ENCODE measurements around the gene NDUFV1. TPM values are rescaled to one million over a fixed set of nuclear protein-coding genes. Genes with fewer than 3 reads are reported as not detected.
"Not testable (repeated sequence)": the region's sequence is repeated elsewhere in the genome, so short reads cannot be mapped to it uniquely, and the experiment has no call there.

The NDUFV1 gene
- total and polyA plus RNA-seq, 2 donors (not counting 1 experiment from before 2014, with no cell fraction given): 238 to 315 TPM

DNA sequence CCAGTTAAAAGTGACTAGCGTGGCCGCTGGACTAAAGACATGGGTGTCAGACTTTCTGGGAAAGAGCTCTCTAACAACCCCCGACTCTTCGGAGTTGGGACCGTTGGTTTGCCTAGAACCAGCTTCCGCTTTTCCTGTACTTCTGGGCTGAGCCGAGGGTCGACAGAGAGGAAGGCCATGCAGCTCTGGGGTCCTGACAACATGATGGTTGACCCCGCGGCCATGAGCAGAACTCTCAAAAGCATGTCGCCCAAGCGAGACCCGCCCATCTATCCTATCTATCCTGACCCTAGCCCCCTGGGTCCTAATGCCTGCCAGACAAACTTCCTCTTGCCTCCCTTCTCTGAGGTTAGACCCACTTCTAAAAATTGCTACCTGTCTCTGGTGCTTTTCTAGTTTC is 13.9 kb downstream of the NDUFV1 start:
- H3K4me2 ChIP-seq (replicated peaks; ENCODE audit: low read depth, low read length, poor library complexity, severe bottlenecking); H3K36me3 ChIP-seq (replicated peaks in 1 of 2; ENCODE audit: control extremely low read depth in 1 of 2, control insufficient read depth in 1 of 2, extremely low read depth in 1 of 2, insufficient read depth in 2 of 2, low read length in 1 of 2); DNase-seq; H3K9me3 ChIP-seq (ENCODE audit: control extremely low read depth in 1 of 3, control insufficient read depth in 2 of 3, insufficient read depth in 1 of 3, low read length in 2 of 3); intact Hi-C loops (cut with micrococcal nuclease); POLR2A ChIA-PET; CTCF ChIA-PET; H3K27ac ChIP-seq (ENCODE audit: low read length in 2 of 2); H3K27ac Mint-ChIP-seq; H4K20me1 ChIP-seq (ENCODE audit: control insufficient read depth, insufficient read depth, low read length, poor library complexity, severe bottlenecking); H2AFZ ChIP-seq (ENCODE audit: insufficient read depth, low read depth, low read length, poor library complexity, severe bottlenecking); H3K27me3 ChIP-seq (replicated peaks in 1 of 4; ENCODE audit: control extremely low read depth in 1 of 4, control insufficient read depth in 3 of 4, insufficient read depth in 4 of 4, low read length in 3 of 4); H3K9ac ChIP-seq (ENCODE audit: low read length); H3K4me3 ChIP-seq (ENCODE audit: control extremely low read depth in 1 of 5, extremely low read depth in 1 of 5, insufficient read depth in 1 of 5, low read depth in 2 of 5, low read length in 4 of 5); H3K4me1 ChIP-seq (ENCODE audit: control insufficient read depth in 2 of 2, insufficient read depth in 2 of 2, low read length in 2 of 2); H3K4me3 Mint-ChIP-seq; H3K27me3 Mint-ChIP-seq; H3K9me3 Mint-ChIP-seq (ENCODE audit: insufficient read depth); H3K79me2 ChIP-seq (ENCODE audit: control insufficient read depth, insufficient read depth, low read length); ATAC-seq (ENCODE audit: low read depth): not testable (repeated sequence)
- 96% methylated on average over 13 of the region's 13 CpGs for WGBS (ENCODE audit: insufficient coverage)
- peaks cover 15% of the 10 kb centered on the region for H3K4me1 Mint-ChIP-seq

DNA sequence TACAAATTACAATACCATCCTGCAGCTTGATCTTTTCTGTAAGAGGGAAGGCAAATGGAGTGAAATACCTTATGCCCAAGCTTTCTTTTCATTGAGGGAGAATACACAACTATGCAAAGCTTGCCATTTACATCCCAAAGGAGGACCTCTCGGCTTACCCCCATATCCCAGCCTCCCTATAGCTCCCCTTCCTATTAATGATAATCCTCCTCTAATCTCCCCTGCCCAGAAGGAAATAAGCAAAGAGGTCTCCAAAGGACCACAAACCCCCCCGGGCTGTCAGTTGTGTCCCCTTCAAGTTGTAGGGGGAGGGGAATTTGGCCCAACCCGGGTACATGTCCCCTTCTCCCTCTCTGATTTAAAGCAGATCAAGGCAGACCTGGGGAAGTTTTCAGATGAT is 15.2 kb downstream of the NDUFV1 start:
- CTCF ChIA-PET; H3K27me3 ChIP-seq (replicated peaks in 1 of 4; ENCODE audit: control extremely low read depth in 1 of 4, control insufficient read depth in 3 of 4, insufficient read depth in 4 of 4, low read length in 3 of 4); H3K4me3 ChIP-seq (ENCODE audit: control extremely low read depth in 1 of 5, extremely low read depth in 1 of 5, insufficient read depth in 1 of 5, low read depth in 2 of 5, low read length in 4 of 5); H3K4me3 Mint-ChIP-seq; ATAC-seq (ENCODE audit: low read depth); DNase-seq; H3K36me3 ChIP-seq (replicated peaks in 1 of 2; ENCODE audit: control extremely low read depth in 1 of 2, control insufficient read depth in 1 of 2, extremely low read depth in 1 of 2, insufficient read depth in 2 of 2, low read length in 1 of 2); H3K9me3 Mint-ChIP-seq (ENCODE audit: insufficient read depth); POLR2A ChIA-PET; H3K79me2 ChIP-seq (ENCODE audit: control insufficient read depth, insufficient read depth, low read length); H3K27me3 Mint-ChIP-seq; H3K9ac ChIP-seq (ENCODE audit: low read length); H3K4me1 Mint-ChIP-seq; H3K4me1 ChIP-seq (ENCODE audit: control insufficient read depth in 2 of 2, insufficient read depth in 2 of 2, low read length in 2 of 2); intact Hi-C loops (cut with micrococcal nuclease); H3K9me3 ChIP-seq (ENCODE audit: control extremely low read depth in 1 of 3, control insufficient read depth in 2 of 3, insufficient read depth in 1 of 3, low read length in 2 of 3); H3K27ac Mint-ChIP-seq; H3K4me2 ChIP-seq (replicated peaks; ENCODE audit: low read depth, low read length, poor library complexity, severe bottlenecking); H2AFZ ChIP-seq (ENCODE audit: insufficient read depth, low read depth, low read length, poor library complexity, severe bottlenecking); H3K27ac ChIP-seq (ENCODE audit: low read length in 2 of 2); H4K20me1 ChIP-seq (ENCODE audit: control insufficient read depth, insufficient read depth, low read length, poor library complexity, severe bottlenecking): not testable (repeated sequence)
- no CpG with 5 or more reads among the region's 3 CpGs for WGBS (ENCODE audit: insufficient coverage)

DNA sequence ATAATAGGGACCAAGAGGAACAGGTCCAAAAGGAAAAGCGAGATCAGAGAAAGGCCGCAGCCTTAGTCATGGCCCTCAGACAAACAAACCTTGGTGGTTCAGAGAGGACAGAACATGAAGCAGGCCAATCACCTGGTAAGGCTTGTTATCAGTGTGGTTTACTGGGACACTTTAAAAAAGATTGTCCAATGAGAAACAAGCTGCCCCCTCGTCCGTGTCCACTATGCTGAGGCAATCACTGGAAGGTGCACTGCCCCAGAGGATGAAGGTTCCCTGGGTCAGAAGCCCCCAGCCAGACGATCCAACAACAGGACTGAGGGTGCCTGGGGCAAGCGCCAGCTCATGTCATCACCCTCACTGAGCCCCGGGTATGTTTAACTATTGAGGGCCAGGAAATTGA is 16.2 kb downstream of the NDUFV1 start:
- H3K9me3 Mint-ChIP-seq (ENCODE audit: insufficient read depth); H3K27me3 ChIP-seq (replicated peaks in 1 of 4; ENCODE audit: control extremely low read depth in 1 of 4, control insufficient read depth in 3 of 4, insufficient read depth in 4 of 4, low read length in 3 of 4); H3K9me3 ChIP-seq (ENCODE audit: control extremely low read depth in 1 of 3, control insufficient read depth in 2 of 3, insufficient read depth in 1 of 3, low read length in 2 of 3); DNase-seq; H3K79me2 ChIP-seq (ENCODE audit: control insufficient read depth, insufficient read depth, low read length); H3K27ac Mint-ChIP-seq; H2AFZ ChIP-seq (ENCODE audit: insufficient read depth, low read depth, low read length, poor library complexity, severe bottlenecking); ATAC-seq (ENCODE audit: low read depth); H3K27me3 Mint-ChIP-seq; H3K27ac ChIP-seq (ENCODE audit: low read length in 2 of 2); POLR2A ChIA-PET; H3K4me2 ChIP-seq (replicated peaks; ENCODE audit: low read depth, low read length, poor library complexity, severe bottlenecking); H3K9ac ChIP-seq (ENCODE audit: low read length); H3K4me3 Mint-ChIP-seq; intact Hi-C loops (cut with micrococcal nuclease); H3K4me1 Mint-ChIP-seq; H3K4me3 ChIP-seq (ENCODE audit: control extremely low read depth in 1 of 5, extremely low read depth in 1 of 5, insufficient read depth in 1 of 5, low read depth in 2 of 5, low read length in 4 of 5); CTCF ChIA-PET; H4K20me1 ChIP-seq (ENCODE audit: control insufficient read depth, insufficient read depth, low read length, poor library complexity, severe bottlenecking); H3K4me1 ChIP-seq (ENCODE audit: control insufficient read depth in 2 of 2, insufficient read depth in 2 of 2, low read length in 2 of 2); H3K36me3 ChIP-seq (replicated peaks in 1 of 2; ENCODE audit: control extremely low read depth in 1 of 2, control insufficient read depth in 1 of 2, extremely low read depth in 1 of 2, insufficient read depth in 2 of 2, low read length in 1 of 2): not testable (repeated sequence)
- WGBS (ENCODE audit: insufficient coverage): 90% methylated on average over 2 of the region's 7 CpGs

DNA sequence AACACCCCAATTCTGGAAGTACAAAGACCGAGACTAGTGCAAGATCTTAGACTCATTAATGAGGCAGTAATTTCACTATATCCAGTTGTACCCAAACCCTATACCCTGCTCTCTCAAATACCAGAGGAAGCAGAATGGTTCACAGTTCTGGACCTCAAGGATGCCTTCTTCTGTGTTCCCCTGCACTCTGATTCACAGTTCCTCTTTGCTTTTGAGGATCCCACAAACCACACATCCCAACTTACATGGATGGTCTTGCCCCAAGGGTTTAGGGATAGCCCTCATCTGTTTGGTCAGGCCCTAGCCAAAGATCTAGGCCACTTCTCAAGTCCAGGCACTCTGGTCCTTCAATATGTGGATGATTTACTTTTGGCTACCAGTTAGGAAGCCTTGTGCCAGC is 17.1 kb downstream of the NDUFV1 start:
- H3K9me3 Mint-ChIP-seq (ENCODE audit: insufficient read depth); POLR2A ChIA-PET; H2AFZ ChIP-seq (ENCODE audit: insufficient read depth, low read depth, low read length, poor library complexity, severe bottlenecking); ATAC-seq (ENCODE audit: low read depth); H3K9ac ChIP-seq (ENCODE audit: low read length); H3K9me3 ChIP-seq (ENCODE audit: control extremely low read depth in 1 of 3, control insufficient read depth in 2 of 3, insufficient read depth in 1 of 3, low read length in 2 of 3); DNase-seq; H3K27ac Mint-ChIP-seq; CTCF ChIA-PET; H3K4me3 Mint-ChIP-seq; H3K36me3 ChIP-seq (replicated peaks in 1 of 2; ENCODE audit: control extremely low read depth in 1 of 2, control insufficient read depth in 1 of 2, extremely low read depth in 1 of 2, insufficient read depth in 2 of 2, low read length in 1 of 2); H4K20me1 ChIP-seq (ENCODE audit: control insufficient read depth, insufficient read depth, low read length, poor library complexity, severe bottlenecking); intact Hi-C loops (cut with micrococcal nuclease); H3K27ac ChIP-seq (ENCODE audit: low read length in 2 of 2); H3K27me3 Mint-ChIP-seq; H3K4me1 ChIP-seq (ENCODE audit: control insufficient read depth in 2 of 2, insufficient read depth in 2 of 2, low read length in 2 of 2); H3K79me2 ChIP-seq (ENCODE audit: control insufficient read depth, insufficient read depth, low read length); H3K27me3 ChIP-seq (replicated peaks in 1 of 4; ENCODE audit: control extremely low read depth in 1 of 4, control insufficient read depth in 3 of 4, insufficient read depth in 4 of 4, low read length in 3 of 4); H3K4me1 Mint-ChIP-seq; H3K4me3 ChIP-seq (ENCODE audit: control extremely low read depth in 1 of 5, extremely low read depth in 1 of 5, insufficient read depth in 1 of 5, low read depth in 2 of 5, low read length in 4 of 5); H3K4me2 ChIP-seq (replicated peaks; ENCODE audit: low read depth, low read length, poor library complexity, severe bottlenecking): not testable (repeated sequence)
- 100% methylated on average over 1 of the region's 1 CpG for WGBS (ENCODE audit: insufficient coverage)
